GM23338 (cell line): ENCODE measurements around the gene SART3. TPM values are rescaled to one million over a fixed set of nuclear protein-coding genes. Genes with fewer than 3 reads are reported as not detected.

Source experiments
- ATAC-seq: fragments of 200-7000 bp; cut with Tn5 transposase; 3 replicates; pipeline ENCODE4 v1.9.1; 2020
- DNase-seq: peaks from one replicate; pipeline ENCODE4 v3.0.0-alpha.2; 2015; ENCODE audit warnings: low spot score
- H2AFZ ChIP-seq: fragments of 200-600 bp; sonication (generic); 2 replicates; pipeline ENCODE4 v1.8.0; 2016; ENCODE audit warnings: antibody characterized with exemption, mild to moderate bottlenecking, moderate library complexity
- H3F3A ChIP-seq: fragments of 200-600 bp; sonication (generic); replicated peaks from 2 replicates; pipeline ENCODE4 v1.8.0; 2017; ENCODE audit warnings: antibody characterized with exemption, mixed run types, low read depth
- H3K27ac ChIP-seq: fragments of 200-600 bp; sonication (generic); 2 replicates; pipeline ENCODE4 v1.6.1; 2016; ENCODE audit warnings: low read depth
- H3K27me3 ChIP-seq: fragments of 200-600 bp; sonication (generic); 2 replicates; pipeline ENCODE4 v1.8.0; 2016; ENCODE audit warnings: mild to moderate bottlenecking, mixed run types, moderate library complexity; ENCODE audit not compliant: insufficient read depth
- H3K36me3 ChIP-seq: fragments of 200-600 bp; sonication (generic); 2 replicates; pipeline ENCODE4 v1.8.0; 2016; ENCODE audit warnings: mild to moderate bottlenecking; ENCODE audit not compliant: insufficient read depth
- H3K4me1 ChIP-seq: fragments of 200-600 bp; sonication (generic); 2 replicates; pipeline ENCODE4 v1.8.0; 2016; ENCODE audit warnings: mild to moderate bottlenecking, moderate library complexity; ENCODE audit not compliant: insufficient read depth
- H3K4me2 ChIP-seq: fragments of 200-600 bp; sonication (generic); 2 replicates; pipeline ENCODE4 v1.7.1; 2017; ENCODE audit warnings: mixed run types
- H3K4me3 ChIP-seq: fragments of 200-600 bp; sonication (generic); 2 replicates; pipeline ENCODE4 v1.6.1; 2016; ENCODE audit warnings: mixed run types
- H3K79me2 ChIP-seq: fragments of 200-600 bp; sonication (generic); replicated peaks from 2 replicates; pipeline ENCODE4 v1.8.0; 2017; ENCODE audit warnings: mild to moderate bottlenecking; ENCODE audit not compliant: insufficient read depth
- H3K9me2 ChIP-seq: fragments of 200-600 bp; sonication (generic); 2 replicates; pipeline ENCODE4 v1.8.0; 2017; ENCODE audit not compliant: insufficient read depth
- H4K20me1 ChIP-seq: fragments of 200-600 bp; sonication (generic); replicated peaks from 2 replicates; pipeline ENCODE4 v1.8.0; 2017; ENCODE audit warnings: mild to moderate bottlenecking; ENCODE audit not compliant: insufficient read depth
- H3K27ac Mint-ChIP-seq: 2 replicates; pipeline ENCODE4 v1.8.0; 2020; ENCODE audit warnings: inconsistent platforms, mild to moderate bottlenecking, moderate library complexity, mixed read lengths
- H3K27me3 Mint-ChIP-seq: 3 replicates; pipeline ENCODE4 v1.8.0; 2022; ENCODE audit warnings: low read depth, mild to moderate bottlenecking, moderate library complexity, mixed read lengths, inconsistent platforms; ENCODE audit not compliant: insufficient read depth, poor library complexity
- H3K36me3 Mint-ChIP-seq: 3 replicates; pipeline ENCODE4 v1.8.0; 2021; ENCODE audit warnings: low read depth, mild to moderate bottlenecking, inconsistent platforms, moderate library complexity, mixed read lengths
- H3K4me1 Mint-ChIP-seq: 3 replicates; pipeline ENCODE4 v1.8.0; 2020; ENCODE audit warnings: mild to moderate bottlenecking, inconsistent platforms, mixed read lengths
- H3K4me3 Mint-ChIP-seq: 3 replicates; pipeline ENCODE4 v1.8.0; 2021; ENCODE audit warnings: moderate library complexity, mild to moderate bottlenecking, inconsistent platforms, mixed read lengths
- H3K9me3 Mint-ChIP-seq: 3 replicates; pipeline ENCODE4 v1.8.0; 2020; ENCODE audit warnings: moderate library complexity, mild to moderate bottlenecking, inconsistent platforms, mixed read lengths
- CREB1 ChIP-seq: fragments of 250-450 bp; sonication (Bioruptor Pico); IDR thresholded peaks from 2 replicates; pipeline ENCODE4 v1.5.0; 2020; ENCODE audit warnings: low read depth, mild to moderate bottlenecking, moderate library complexity
- EZH2 ChIP-seq: fragments of 200-600 bp; sonication (generic); IDR thresholded peaks from one replicate; pipeline ENCODE4 v1.8.0; 2017; ENCODE audit warnings: antibody characterized with exemption, mild to moderate bottlenecking, low read depth; ENCODE audit not compliant: unreplicated experiment
- EZH2phosphoT487 ChIP-seq: fragments of 200-600 bp; sonication (generic); IDR thresholded peaks from one replicate; pipeline ENCODE4 v1.8.1; 2018; ENCODE audit warnings: antibody characterized with exemption; ENCODE audit not compliant: unreplicated experiment
- JUNB ChIP-seq: IDR thresholded peaks from one replicate; pipeline ENCODE4 v1.6.1; 2016; ENCODE audit warnings: antibody characterized with exemption; ENCODE audit not compliant: unreplicated experiment
- NANOG ChIP-seq: IDR thresholded peaks from 2 replicates; pipeline ENCODE4 v1.6.1; 2016; ENCODE audit warnings: antibody characterized with exemption, borderline replicate concordance
- POLR2AphosphoS5 ChIP-seq: IDR thresholded peaks from 2 replicates; pipeline ENCODE4 v1.6.1; 2016; ENCODE audit warnings: antibody characterized with exemption, low read depth
- STAT1 ChIP-seq: IDR thresholded peaks from one replicate; pipeline ENCODE4 v1.6.1; 2016; ENCODE audit warnings: antibody characterized with exemption; ENCODE audit not compliant: unreplicated experiment
- ZNF114 ChIP-seq: fragments of 250-450 bp; sonication (Bioruptor Pico); IDR thresholded peaks from 2 replicates; pipeline ENCODE4 v1.5.0; 2020; ENCODE audit warnings: mild to moderate bottlenecking, moderate library complexity
- polyA plus RNA-seq: library from polyadenylated mRNA; unstranded; fragments of >200 nt; fragmentation: Nextera tagmentation; extraction: Ambion mirVana; gene quantifications from 2 replicates; pipeline ENCODE4 v1.2.1, GENCODE V29; 2016
- total RNA-seq: library from RNA; depleted of rRNA; stranded (reverse); fragments of >200 nt; shearing (Covaris generic); gene quantifications from 2 replicates; pipeline ENCODE4 v1.2.3, GENCODE V29; 2014
- TF ChIP-seq, protein P1 (sequence below), 2 experiments: fragments of 200-600 bp in 1 of 2; sonication (generic) in 1 of 2; conservative IDR thresholded peaks; 2 replicates each; pipeline versions ENCODE4 v1.5.1 to v1.6.1; 2016 to 2017; ENCODE audit warnings: antibody characterized with exemption in 2 of 2, low read depth in 2 of 2, mild to moderate bottlenecking in 2 of 2, moderate library complexity in 1 of 2
- TF ChIP-seq, protein P2 (sequence below): IDR thresholded peaks from one replicate; pipeline ENCODE4 v1.6.1; 2018; ENCODE audit warnings: antibody characterized with exemption; ENCODE audit not compliant: unreplicated experiment

The SART3 gene
- total and polyA plus RNA-seq, 2 experiments from 2014 or later, result 49.8 to 112 TPM

DNA sequence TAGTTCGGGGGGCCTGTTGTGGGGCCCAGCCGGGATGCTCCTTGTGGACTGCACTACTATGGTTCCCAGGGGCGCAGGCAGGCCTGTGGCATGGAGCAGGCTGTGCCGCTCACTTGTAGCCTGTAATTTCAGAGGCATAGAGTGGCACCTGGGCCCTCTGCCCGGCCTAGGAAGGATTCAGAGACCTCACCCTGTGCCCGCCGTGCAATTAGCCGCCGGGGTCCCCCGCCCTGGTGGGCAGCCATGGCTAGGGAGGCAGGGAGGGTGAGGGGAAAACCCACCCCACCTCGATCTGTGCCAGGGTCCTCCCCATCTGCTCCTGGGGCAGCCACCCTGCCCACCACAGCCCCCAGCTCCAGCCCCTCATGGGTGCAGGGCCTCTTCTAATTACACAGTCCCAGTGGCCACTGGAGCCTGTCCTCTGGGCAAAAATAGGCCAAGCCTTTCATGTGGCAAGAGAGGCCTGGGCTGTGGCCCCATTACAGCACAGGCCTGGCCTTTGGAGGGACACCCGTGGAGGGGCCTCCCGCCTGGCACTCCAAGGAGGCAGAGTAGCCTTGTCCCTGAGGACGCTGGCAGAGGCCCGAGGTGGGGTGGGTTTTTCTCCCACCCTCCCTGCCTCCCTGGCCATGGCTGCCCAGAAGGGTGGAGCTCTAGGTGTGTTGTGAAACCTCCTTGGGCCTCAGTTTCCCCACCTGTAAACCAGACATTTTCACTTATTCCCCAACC lies 42.2 kb upstream of the SART3 start:
- Histone ChIP-seq H3K9me2 (no peaks in the 10 kb centered on the region), H3K4me1 (no peaks in the 10 kb centered on the region), H3K27me3 (no peaks in the 10 kb centered on the region), H3K36me3 (no peaks in the 10 kb centered on the region), H3K4me3 (no peak overlapping the region), H3K4me2 (no peak overlapping the region), H4K20me1 (no peaks in the 10 kb centered on the region), H2AFZ (no peak overlapping the region), H3F3A (0 out of 2 replicates have a peak, but pooled peaks cover 6% of the 10 kb centered on the region), H3K79me2 (no peaks in the 10 kb centered on the region), H3K27ac (no peak overlapping the region)
- Mint-ChIP-seq H3K27me3 (peaks cover 8% of the 10 kb centered on the region), H3K9me3 (no peaks in the 10 kb centered on the region), H3K36me3 (no peaks in the 10 kb centered on the region), H3K27ac (no peak overlapping the region), H3K4me1 (peaks cover 14% of the 10 kb centered on the region), H3K4me3 (no peak overlapping the region)
- DNase-seq (no peak), ATAC-seq (no peak)
- TF ChIP-seq ZNF114 (CRISPR knock-in tag), result no peak
- no peak for TF ChIP-seq STAT1
- TF ChIP-seq JUNB, result no peak
- no peak for TF ChIP-seq CREB1 (CRISPR knock-in tag)
- TF ChIP-seq, protein P1, sequence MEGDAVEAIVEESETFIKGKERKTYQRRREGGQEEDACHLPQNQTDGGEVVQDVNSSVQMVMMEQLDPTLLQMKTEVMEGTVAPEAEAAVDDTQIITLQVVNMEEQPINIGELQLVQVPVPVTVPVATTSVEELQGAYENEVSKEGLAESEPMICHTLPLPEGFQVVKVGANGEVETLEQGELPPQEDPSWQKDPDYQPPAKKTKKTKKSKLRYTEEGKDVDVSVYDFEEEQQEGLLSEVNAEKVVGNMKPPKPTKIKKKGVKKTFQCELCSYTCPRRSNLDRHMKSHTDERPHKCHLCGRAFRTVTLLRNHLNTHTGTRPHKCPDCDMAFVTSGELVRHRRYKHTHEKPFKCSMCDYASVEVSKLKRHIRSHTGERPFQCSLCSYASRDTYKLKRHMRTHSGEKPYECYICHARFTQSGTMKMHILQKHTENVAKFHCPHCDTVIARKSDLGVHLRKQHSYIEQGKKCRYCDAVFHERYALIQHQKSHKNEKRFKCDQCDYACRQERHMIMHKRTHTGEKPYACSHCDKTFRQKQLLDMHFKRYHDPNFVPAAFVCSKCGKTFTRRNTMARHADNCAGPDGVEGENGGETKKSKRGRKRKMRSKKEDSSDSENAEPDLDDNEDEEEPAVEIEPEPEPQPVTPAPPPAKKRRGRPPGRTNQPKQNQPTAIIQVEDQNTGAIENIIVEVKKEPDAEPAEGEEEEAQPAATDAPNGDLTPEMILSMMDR (conservative IDR thresholded peaks at IDR 0.05; ENCODE audit: low read depth in 2 of 2), result no peak
- no peak for TF ChIP-seq EZH2
- TF ChIP-seq, protein P2, sequence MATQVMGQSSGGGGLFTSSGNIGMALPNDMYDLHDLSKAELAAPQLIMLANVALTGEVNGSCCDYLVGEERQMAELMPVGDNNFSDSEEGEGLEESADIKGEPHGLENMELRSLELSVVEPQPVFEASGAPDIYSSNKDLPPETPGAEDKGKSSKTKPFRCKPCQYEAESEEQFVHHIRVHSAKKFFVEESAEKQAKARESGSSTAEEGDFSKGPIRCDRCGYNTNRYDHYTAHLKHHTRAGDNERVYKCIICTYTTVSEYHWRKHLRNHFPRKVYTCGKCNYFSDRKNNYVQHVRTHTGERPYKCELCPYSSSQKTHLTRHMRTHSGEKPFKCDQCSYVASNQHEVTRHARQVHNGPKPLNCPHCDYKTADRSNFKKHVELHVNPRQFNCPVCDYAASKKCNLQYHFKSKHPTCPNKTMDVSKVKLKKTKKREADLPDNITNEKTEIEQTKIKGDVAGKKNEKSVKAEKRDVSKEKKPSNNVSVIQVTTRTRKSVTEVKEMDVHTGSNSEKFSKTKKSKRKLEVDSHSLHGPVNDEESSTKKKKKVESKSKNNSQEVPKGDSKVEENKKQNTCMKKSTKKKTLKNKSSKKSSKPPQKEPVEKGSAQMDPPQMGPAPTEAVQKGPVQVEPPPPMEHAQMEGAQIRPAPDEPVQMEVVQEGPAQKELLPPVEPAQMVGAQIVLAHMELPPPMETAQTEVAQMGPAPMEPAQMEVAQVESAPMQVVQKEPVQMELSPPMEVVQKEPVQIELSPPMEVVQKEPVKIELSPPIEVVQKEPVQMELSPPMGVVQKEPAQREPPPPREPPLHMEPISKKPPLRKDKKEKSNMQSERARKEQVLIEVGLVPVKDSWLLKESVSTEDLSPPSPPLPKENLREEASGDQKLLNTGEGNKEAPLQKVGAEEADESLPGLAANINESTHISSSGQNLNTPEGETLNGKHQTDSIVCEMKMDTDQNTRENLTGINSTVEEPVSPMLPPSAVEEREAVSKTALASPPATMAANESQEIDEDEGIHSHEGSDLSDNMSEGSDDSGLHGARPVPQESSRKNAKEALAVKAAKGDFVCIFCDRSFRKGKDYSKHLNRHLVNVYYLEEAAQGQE, result no peak
- no peak for TF ChIP-seq EZH2phosphoT487
- no peak for TF ChIP-seq NANOG
- TF ChIP-seq POLR2AphosphoS5, result no peak
